Gastroesophageal sphincter (tissue), 4 donors: ENCODE data around the gene SYNE4. TPM values are rescaled to one million over a fixed set of nuclear protein-coding genes. Genes with fewer than 3 reads are reported as not detected.

ENCODE experiments used
- ATAC-seq: fragments of 150-250 bp; one replicate; pipeline ENCODE4 v1.9.1; 2016; ENCODE audit warnings: mild to moderate bottlenecking, moderate library complexity
- H3K27ac ChIP-seq, 4 donors: fragments of 200-600 bp; sonication (generic) in 3 of 4; 1 replicate in 3 of 4; 2 replicates in 1 of 4; pipeline ENCODE4 v1.5.1; 2016 to 2019
- H3K27me3 ChIP-seq: fragments of 200-600 bp; sonication (generic); one replicate; pipeline ENCODE4 v1.5.1; 2019
- H3K36me3 ChIP-seq, 2 donors: fragments of 200-600 bp; sonication (generic); one replicate each; pipeline ENCODE4 v1.5.1; 2019; ENCODE audit warnings: control low read depth in 1 of 2
- H3K4me1 ChIP-seq, 3 donors: fragments of 200-600 bp; sonication (generic); 1 replicate in 2 of 3; 2 replicates in 1 of 3; pipeline ENCODE4 v1.5.1; 2016 to 2019; ENCODE audit warnings: control low read depth in 2 of 3
- H3K4me3 ChIP-seq, 2 donors: fragments of 200-600 bp; sonication (generic); one replicate each; pipeline ENCODE4 v1.5.1; 2019; ENCODE audit warnings: mild to moderate bottlenecking in 1 of 2, moderate library complexity in 1 of 2
- H3K9me3 ChIP-seq, 3 donors: fragments of 200-600 bp; sonication (generic); one replicate each; pipeline ENCODE4 v1.5.1; 2017 to 2019; ENCODE audit warnings: control low read depth in 2 of 3
- EP300 ChIP-seq: sonication (generic); formaldehyde crosslinking; IDR thresholded peaks from one replicate; pipeline ENCODE4 v1.6.1; 2017; ENCODE audit warnings: antibody characterized with exemption, mild to moderate bottlenecking
- POLR2A ChIP-seq, 2 donors: fragments of 450-650 bp; IDR thresholded peaks; one replicate each; pipeline ENCODE4 v1.6.1; 2017; ENCODE audit warnings: antibody characterized with exemption in 2 of 2, mild to moderate bottlenecking in 2 of 2, moderate library complexity in 1 of 2
- POLR2AphosphoS5 ChIP-seq: sonication (generic); formaldehyde crosslinking; IDR thresholded peaks from one replicate; pipeline ENCODE4 v1.6.1; 2017; ENCODE audit warnings: antibody characterized with exemption
- WGBS, 2 donors: methylation state at CpG; one replicate each; pipeline ENCODE4 v1.1.5; 2018; ENCODE audit warnings: low coverage in 1 of 2; 5-methylcytosine and 5-hydroxymethylcytosine counted together
- total RNA-seq, 4 donors: library from RNA; depleted of rRNA; stranded (reverse); fragments of >200 nt; gene quantifications; one replicate each; pipeline ENCODE4 v1.1.0, GENCODE V29; 2016
- TF ChIP-seq, protein P1 (sequence below), 4 experiments: fragments of 200-600 bp in 2 of 4; fragments of 450-650 bp in 2 of 4; sonication (generic) in 1 of 4; IDR thresholded peaks; one replicate each; pipeline ENCODE4 v1.5.1; 2017 to 2019; ENCODE audit warnings: antibody characterized with exemption in 4 of 4, mild to moderate bottlenecking in 2 of 4, moderate library complexity in 2 of 4

The SYNE4 gene
- total RNA-seq, 4 donors from 2014 or later, result 0.39 to 0.62 (median 0.47) TPM; not detected in 1

DNA sequence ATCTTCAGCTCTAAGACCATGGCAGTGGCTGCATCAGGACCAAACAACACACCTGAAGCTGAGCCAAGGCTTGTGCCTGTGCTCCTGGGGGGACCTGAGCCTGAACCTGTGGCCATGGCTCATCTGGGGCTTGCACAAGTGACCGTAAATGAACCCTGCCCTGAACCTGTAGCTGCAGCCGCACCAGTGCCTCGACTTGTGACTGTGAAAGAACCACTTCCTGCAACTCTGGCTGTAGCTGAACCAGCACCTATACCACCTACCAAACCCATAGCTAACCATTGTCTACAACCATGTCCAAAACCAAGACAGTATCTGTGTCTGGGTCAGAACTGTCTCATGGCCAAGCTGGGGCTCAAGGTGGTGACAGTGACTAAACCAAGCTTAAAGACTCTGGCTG lies 41.8 kb downstream of the SYNE4 start:
- Histone ChIP-seq H3K27ac (no peak overlapping the region), H3K4me3 (no peak overlapping the region), H3K36me3 (no peaks in the 10 kb centered on the region), H3K9me3 (no peaks in the 10 kb centered on the region), H3K4me1 (no peaks in the 10 kb centered on the region), H3K27me3 (peaks cover 24% of the 10 kb centered on the region)
- TF ChIP-seq POLR2A (IDR thresholded peaks at IDR 0.05) (no peak), EP300 (no peak), POLR2AphosphoS5 (no peak)
- TF ChIP-seq, protein P1, sequence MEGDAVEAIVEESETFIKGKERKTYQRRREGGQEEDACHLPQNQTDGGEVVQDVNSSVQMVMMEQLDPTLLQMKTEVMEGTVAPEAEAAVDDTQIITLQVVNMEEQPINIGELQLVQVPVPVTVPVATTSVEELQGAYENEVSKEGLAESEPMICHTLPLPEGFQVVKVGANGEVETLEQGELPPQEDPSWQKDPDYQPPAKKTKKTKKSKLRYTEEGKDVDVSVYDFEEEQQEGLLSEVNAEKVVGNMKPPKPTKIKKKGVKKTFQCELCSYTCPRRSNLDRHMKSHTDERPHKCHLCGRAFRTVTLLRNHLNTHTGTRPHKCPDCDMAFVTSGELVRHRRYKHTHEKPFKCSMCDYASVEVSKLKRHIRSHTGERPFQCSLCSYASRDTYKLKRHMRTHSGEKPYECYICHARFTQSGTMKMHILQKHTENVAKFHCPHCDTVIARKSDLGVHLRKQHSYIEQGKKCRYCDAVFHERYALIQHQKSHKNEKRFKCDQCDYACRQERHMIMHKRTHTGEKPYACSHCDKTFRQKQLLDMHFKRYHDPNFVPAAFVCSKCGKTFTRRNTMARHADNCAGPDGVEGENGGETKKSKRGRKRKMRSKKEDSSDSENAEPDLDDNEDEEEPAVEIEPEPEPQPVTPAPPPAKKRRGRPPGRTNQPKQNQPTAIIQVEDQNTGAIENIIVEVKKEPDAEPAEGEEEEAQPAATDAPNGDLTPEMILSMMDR (IDR thresholded peaks at IDR 0.05), result no peak
- 81 to 100% methylated on average over 2 to 3 of the region's 3 CpGs for WGBS, 2 donors
- no peak for ATAC-seq

- no peaks in the 10 kb centered on the region for H3K9me3 ChIP-seq
- peaks cover 0 to 14% (median 3%) of the 10 kb centered on the region in 3 donors for H3K4me1 ChIP-seq
- WGBS, 2 donors, result 3 to 5% methylated on average over 9 of the region's 9 CpGs
- no peaks in the 10 kb centered on the region for H3K36me3 ChIP-seq
- no peak for ATAC-seq
- peaks cover 57% of the 10 kb centered on the region for H3K27me3 ChIP-seq
- no peak overlapping the region for H3K27ac ChIP-seq
- H3K4me3 ChIP-seq, result no peak overlapping the region
- TF ChIP-seq POLR2AphosphoS5, result no peak
- TF ChIP-seq EP300, result no peak
- TF ChIP-seq, protein P1 (IDR thresholded peaks at IDR 0.05), result no peak
- no peak for TF ChIP-seq POLR2A (IDR thresholded peaks at IDR 0.05)
These were observed 45.1 kb downstream of the SYNE4 start for GRCh38 chr19:35963514-35963913.

GRCh38 chr19:35960432-35960972 lies 48.1 kb downstream of the SYNE4 start:
- no peak for TF ChIP-seq POLR2AphosphoS5
- no peak for TF ChIP-seq POLR2A (IDR thresholded peaks at IDR 0.05)
- TF ChIP-seq EP300, result no peak
- TF ChIP-seq, protein P1 (IDR thresholded peaks at IDR 0.05), result no peak
- no peak for ATAC-seq
- no peak overlapping the region for H3K27ac ChIP-seq
- WGBS, 2 donors, result 57% methylated on average over 3 of the region's 7 CpGs; no CpG with 5 or more reads in 1 of the 2 donors
- H3K9me3 ChIP-seq, result no peaks in the 10 kb centered on the region
- peaks cover 73% of the 10 kb centered on the region for H3K27me3 ChIP-seq
- H3K4me1 ChIP-seq, result peaks cover 0 to 14% (median 3%) of the 10 kb centered on the region in 3 donors
- no peaks in the 10 kb centered on the region for H3K36me3 ChIP-seq
- H3K4me3 ChIP-seq, result no peak overlapping the region

DNA sequence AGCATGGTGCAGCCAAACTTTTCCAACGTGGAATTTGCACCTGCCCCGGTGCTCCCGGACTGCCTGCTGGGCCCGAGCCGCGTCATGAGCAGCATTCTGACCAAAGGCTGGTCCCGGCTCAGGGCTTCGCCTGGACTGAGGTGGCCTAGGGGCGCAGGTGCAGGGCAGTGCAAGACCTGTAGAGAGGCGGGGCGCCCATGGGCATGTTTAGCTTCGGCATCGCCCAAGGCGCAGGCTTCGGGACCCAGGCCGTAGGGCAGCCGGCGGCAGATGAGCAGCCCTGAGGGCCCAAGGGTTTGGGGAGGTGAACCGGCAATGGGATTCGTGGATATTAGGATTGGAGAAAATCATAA lies 48.7 kb downstream of the SYNE4 start:
- no peaks in the 10 kb centered on the region for H3K36me3 ChIP-seq
- TF ChIP-seq POLR2AphosphoS5, result no peak
- TF ChIP-seq, protein P1 (IDR thresholded peaks at IDR 0.05), result no peak
- no peak for TF ChIP-seq POLR2A (IDR thresholded peaks at IDR 0.05)
- no peak for TF ChIP-seq EP300
- peaks cover 0 to 14% (median 3%) of the 10 kb centered on the region in 3 donors for H3K4me1 ChIP-seq
- H3K9me3 ChIP-seq, result no peaks in the 10 kb centered on the region
- peaks cover 78% of the 10 kb centered on the region for H3K27me3 ChIP-seq
- H3K4me3 ChIP-seq, result no peak overlapping the region
- 53 to 72% methylated on average over 3 to 4 of the region's 20 CpGs for WGBS, 2 donors
- ATAC-seq, result no peak
- no peak overlapping the region for H3K27ac ChIP-seq
